Diencephalon (tissue), 1 donor: Measurements from ENCODE around the gene CUEDC1. TPM values are rescaled to one million over a fixed set of nuclear protein-coding genes. Genes with fewer than 3 reads are reported as not detected.

ENCODE experiments used
- small RNA-seq: library from RNA; depleted of rRNA; stranded (forward); fragments of <200 nt; gene quantifications from one replicate; pipeline ENCODE3, GENCODE V24; 2014
- total RNA-seq: library from RNA; depleted of rRNA; stranded (reverse); fragments of >200 nt; gene quantifications from one replicate; pipeline ENCODE4 v1.2.3, GENCODE V29; 2014

Gene CUEDC1
- total RNA-seq = 21.2 TPM

DNA sequence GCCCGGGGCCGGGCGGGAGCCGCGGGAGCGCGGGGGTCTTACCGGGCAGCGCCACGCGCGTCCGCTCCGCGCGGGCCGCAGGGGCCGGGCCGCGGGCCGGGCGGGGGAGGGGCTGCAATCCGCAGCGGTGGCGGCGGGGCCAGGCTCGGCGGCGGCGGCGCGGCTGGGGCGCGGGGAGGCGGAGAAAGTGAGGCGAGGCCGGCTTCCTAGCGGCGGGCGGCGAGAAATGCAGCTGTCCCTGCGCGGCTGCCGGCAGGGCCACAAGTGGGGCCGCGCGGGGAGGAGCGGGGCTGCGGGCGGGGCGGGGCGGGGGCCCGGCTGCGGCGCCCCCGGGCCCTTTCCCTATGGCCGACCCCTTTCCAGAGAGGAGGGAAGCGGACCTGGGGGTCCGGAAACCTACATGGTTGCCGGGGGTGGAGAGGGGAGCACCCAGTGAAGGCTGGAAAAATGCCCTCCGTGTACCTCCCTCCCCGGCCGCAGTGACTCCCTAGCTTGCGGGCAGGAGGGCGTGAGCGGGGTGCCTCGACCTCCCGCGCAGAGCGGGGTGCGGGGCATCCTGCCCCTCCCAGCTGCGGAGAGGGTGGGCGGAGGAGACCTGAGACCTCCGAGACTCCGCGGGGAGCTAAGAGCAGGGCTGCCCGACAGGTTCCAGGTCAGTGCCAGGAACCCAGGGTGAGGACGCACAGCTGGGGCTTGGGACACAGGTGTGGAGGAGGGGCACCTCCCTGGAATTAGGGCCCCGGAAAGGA lies at the start of gene CUEDC1:
Gene CUEDC1 (minus strand): TSS at position 230 of the 749 bp plus-strand sequence. CDS start 69,848 bp downstream, outside the sequence.

DNA sequence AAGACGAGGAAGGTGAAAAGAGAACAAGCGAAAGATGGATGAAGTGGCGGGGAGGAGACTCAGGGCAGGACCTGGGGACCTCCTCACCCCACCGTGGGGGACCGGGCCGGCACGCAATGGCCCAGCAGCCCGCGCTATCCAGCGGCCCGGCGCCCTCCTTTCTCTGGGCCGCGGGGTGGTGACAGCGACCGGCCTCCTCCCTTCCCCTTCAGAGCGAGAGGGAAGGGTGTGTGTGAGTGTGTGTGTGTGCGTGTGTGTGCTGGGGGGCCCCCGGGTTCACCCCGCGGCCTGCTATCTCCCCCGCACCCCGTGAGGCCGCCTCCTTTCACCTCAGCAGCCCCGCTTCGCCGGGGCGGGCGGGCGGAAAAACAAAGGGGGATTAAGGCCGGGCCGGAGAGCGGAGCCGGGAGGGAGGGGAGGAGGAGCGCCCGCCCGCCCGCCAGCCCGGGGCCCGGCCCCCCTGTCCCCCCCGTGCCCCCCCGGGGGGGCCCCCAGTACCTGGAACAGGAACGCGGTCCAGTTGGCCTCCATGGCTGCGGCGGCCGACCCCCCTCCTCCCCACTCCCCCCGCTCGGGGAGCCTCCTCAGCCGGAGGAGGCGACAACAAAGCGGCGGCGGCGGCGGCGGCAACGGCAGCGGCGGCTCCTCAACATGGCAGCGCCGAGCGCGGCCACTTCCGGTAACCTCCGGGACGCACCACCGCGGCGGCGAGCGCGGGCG lies 32.5 kb upstream of the CUEDC1 start, which contains the start of gene VEZF1:
Gene VEZF1 (minus strand): TSS at position 674 of the 720 bp plus-strand sequence. CDS start 143 bp downstream, at position 531.

DNA sequence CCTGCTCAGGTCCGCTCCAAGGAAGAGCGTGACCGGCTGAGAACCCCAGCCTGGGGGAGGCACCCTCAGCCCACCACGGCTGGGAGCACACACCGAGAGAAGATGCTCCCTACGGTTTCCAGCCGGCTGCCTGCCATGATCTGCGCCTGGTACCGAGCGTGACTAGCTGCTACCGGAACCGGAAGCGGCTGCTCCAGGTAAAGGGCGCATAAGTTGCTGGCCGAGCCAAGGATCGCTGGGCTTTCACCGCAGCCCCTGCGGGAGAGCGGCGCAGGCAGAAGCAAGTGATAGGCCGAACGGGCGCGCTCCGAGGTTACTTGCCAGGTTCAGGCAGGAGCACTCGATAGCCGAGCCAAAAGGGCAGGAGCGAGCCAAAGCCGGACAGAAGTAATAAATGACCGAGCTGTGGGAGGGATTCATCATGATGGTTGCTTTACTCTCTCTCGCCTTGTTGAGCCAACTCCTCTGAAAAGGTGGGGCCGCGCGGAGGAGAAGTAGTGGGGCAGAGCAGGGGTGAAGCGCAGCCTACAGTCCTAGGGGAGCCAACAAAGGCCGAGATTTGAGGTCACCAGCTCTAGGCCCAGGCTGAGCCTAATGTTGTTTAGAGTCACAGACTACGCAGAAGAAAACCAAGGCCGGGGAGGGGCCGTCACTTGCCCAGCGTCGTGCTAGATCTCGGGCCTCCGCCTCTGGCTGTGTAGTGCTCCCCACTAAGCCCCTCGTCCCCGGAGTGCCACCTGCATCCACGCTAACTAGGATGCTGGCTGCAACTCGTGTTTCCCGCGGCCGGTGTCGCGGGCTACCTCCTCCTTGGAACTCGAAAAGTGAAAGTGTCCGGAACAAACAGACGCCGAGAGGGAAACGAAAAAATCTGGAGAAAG lies 105.1 kb downstream of the CUEDC1 start, which contains the start of gene MRPS23:
Gene MRPS23 (minus strand): TSS at position 171 of the 881 bp plus-strand sequence. CDS start 34 bp downstream, at position 137.

Small RNA genes within 50 kb of the gene (small RNA-seq; reads per million reads assigned to genes)
- not detected for gene AC015813.4

Other genes with a start within 250 kb of the CUEDC1 start
- not detected for gene CCDC182, start 210.1 kb downstream of the CUEDC1 start, total RNA-seq
- gene MRPS23, start 105.4 kb downstream of the CUEDC1 start, total RNA-seq = 27.7 TPM
- gene VEZF1, start 32.8 kb upstream of the CUEDC1 start, total RNA-seq = 67.6 TPM
- gene SRSF1, start 51.8 kb upstream of the CUEDC1 start, total RNA-seq = 283 TPM
- 66.9 TPM for gene DYNLL2, start 128.0 kb upstream of the CUEDC1 start, total RNA-seq
- under 0.01 TPM for gene OR4D1, start 193.0 kb upstream of the CUEDC1 start, total RNA-seq
- gene OR4D2, start 211.6 kb upstream of the CUEDC1 start, total RNA-seq = not detected
- gene EPX, start 237.3 kb upstream of the CUEDC1 start, total RNA-seq = not detected